WI38 (cell line): ENCODE measurements around the gene LRRTM3.

Source experiments
- H3K4me3 ChIP-seq: 2 replicates; pipeline ENCODE4 v1.5.1; 2011; ENCODE audit warnings: low read depth, mild to moderate bottlenecking, control low read depth, low read length
- TF ChIP-seq, protein P1 (sequence below): IDR thresholded peaks from 2 replicates; pipeline ENCODE4 v1.5.1; 2012; ENCODE audit warnings: low read depth, mild to moderate bottlenecking, control low read depth, low read length

LRRTM3 gene

GRCh38 chr10:67046507-67046906 is 120.7 kb downstream of the LRRTM3 start:
- no peak overlapping the region for H3K4me3 ChIP-seq

GRCh38 chr10:67049988-67050387 is 124.2 kb downstream of the LRRTM3 start:
- TF ChIP-seq, protein P1, sequence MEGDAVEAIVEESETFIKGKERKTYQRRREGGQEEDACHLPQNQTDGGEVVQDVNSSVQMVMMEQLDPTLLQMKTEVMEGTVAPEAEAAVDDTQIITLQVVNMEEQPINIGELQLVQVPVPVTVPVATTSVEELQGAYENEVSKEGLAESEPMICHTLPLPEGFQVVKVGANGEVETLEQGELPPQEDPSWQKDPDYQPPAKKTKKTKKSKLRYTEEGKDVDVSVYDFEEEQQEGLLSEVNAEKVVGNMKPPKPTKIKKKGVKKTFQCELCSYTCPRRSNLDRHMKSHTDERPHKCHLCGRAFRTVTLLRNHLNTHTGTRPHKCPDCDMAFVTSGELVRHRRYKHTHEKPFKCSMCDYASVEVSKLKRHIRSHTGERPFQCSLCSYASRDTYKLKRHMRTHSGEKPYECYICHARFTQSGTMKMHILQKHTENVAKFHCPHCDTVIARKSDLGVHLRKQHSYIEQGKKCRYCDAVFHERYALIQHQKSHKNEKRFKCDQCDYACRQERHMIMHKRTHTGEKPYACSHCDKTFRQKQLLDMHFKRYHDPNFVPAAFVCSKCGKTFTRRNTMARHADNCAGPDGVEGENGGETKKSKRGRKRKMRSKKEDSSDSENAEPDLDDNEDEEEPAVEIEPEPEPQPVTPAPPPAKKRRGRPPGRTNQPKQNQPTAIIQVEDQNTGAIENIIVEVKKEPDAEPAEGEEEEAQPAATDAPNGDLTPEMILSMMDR = no peak
- no peak overlapping the region for H3K4me3 ChIP-seq

More at GRCh38 chr10:67046507-67046906, 120.7 kb downstream of the LRRTM3 start:
- TF ChIP-seq, protein P1 = no peak

GRCh38 chr10:67050415-67050814 is 124.6 kb downstream of the LRRTM3 start:
- no peak overlapping the region for H3K4me3 ChIP-seq
- TF ChIP-seq, protein P1 = no peak

- TF ChIP-seq, protein P1 = no peak
Observed at GRCh38 chr10:67072654-67073053, 146.8 kb downstream of the LRRTM3 start.

DNA sequence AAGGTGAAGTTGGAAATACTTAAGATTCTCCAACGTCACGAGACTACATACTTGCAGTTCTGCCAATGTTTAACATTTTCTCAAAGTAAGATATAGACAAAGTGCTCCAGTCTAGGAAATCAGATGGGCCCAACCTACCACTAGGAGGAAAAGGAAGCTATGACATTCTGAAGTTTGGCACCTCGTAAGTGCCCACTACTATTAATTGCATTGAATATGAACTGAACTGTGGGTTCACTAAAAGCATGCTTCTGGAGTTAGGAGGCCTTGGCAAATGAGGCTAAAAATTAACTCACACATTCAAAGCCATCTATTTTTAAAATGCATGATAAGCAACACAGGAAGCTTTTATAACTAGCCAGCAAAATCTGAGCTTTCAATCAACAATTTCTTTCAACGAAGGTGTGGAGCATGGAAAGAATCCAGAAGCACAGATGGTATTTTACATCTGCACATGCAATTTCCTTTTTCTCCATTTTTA is 149.7 kb downstream of the LRRTM3 start:
- TF ChIP-seq, protein P1 = no peak

More at GRCh38 chr10:67072654-67073053, 146.8 kb downstream of the LRRTM3 start:
- H3K4me3 ChIP-seq = no peak overlapping the region

DNA sequence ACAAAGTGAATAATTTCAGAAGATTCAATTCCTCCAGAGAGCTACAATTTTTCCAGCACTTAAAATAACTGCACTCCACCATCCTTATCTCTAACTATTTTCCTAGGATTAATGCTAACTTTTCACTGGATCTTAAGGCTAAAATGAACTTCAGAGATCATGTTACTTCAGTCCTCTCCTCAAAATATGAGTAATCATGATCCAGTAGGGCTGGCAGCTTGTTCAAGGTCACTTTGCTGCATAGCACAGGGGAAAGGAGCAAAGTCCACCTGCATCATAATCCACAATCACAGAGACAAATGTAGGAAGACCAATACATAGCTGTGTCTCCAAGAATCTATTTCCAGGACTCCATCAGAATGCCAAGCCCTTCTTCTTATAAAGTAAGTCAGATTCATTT is 150.3 kb downstream of the LRRTM3 start:
- TF ChIP-seq, protein P1 = no peak
- H3K4me3 ChIP-seq = no peak overlapping the region

More for the DNA sequence above, 149.7 kb downstream of the LRRTM3 start:
- H3K4me3 ChIP-seq = no peak overlapping the region

DNA sequence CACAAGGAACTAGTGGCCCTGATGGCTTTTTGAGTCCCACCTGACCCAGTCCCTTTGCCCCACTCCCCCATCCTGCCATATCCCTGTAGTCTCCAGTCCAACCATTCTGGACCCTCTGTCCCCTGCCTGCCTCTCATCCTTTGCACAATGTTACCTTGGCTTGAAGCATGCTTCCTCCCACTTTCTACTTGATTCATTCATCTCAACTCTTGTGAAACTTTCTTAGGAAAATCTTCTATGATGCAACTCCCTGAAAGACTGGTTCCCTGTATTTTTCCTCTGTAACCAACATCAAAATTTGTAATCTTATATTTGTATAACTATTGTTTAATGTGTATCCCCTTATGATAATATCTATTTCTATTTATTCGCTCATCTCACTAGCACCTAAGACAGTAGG is 151.5 kb downstream of the LRRTM3 start:
- TF ChIP-seq, protein P1 = no peak
- H3K4me3 ChIP-seq = no peak overlapping the region
